ENCODE data around the gene HOXA5.

Gene HOXA5

GRCh38 chr7:27104341-27105058 is 39.0 kb downstream of the HOXA5 start:
- no peak for DNase-seq

- DNase-seq, result no peak
Measured at GRCh38 chr7:27103489-27104226, 39.8 kb downstream of the HOXA5 start.

- no peak for DNase-seq
Measured at GRCh38 chr7:27102581-27103442, 40.7 kb downstream of the HOXA5 start, which contains the start of gene HOXA2. Gene HOXA2 (minus strand): TSS chr7:27102683. CDS start chr7:27102500, 183 bp downstream.

GRCh38 chr7:27101957-27102580 is 41.4 kb downstream of the HOXA5 start:
- no peak for DNase-seq

- DNase-seq, result no peak
Measured at GRCh38 chr7:27101171-27101956, 42.1 kb downstream of the HOXA5 start.

GRCh38 chr7:27100694-27101170 is 42.7 kb downstream of the HOXA5 start:
- DNase-seq, result no peak

- DNase-seq, result no peak
Measured at GRCh38 chr7:27099453-27100370, 43.8 kb downstream of the HOXA5 start.

- DNase-seq, result no peak
Measured at GRCh38 chr7:27098578-27099451, 44.7 kb downstream of the HOXA5 start.

- DNase-seq, result no peak
Measured at GRCh38 chr7:27097686-27098577, 45.5 kb downstream of the HOXA5 start.

- no peak for DNase-seq
Measured at GRCh38 chr7:27096768-27097514, 46.5 kb downstream of the HOXA5 start.

- no peak for DNase-seq
Measured at GRCh38 chr7:27095897-27096767, 47.3 kb downstream of the HOXA5 start, which contains the start of gene HOXA1. Gene HOXA1 (minus strand): TSS chr7:27096000. CDS start chr7:27095912, 88 bp downstream.

GRCh38 chr7:27095050-27095896 is 48.2 kb downstream of the HOXA5 start:
- DNase-seq, result no peak

GRCh38 chr7:27094304-27095049 is 49.0 kb downstream of the HOXA5 start:
- DNase-seq, result no peak

GRCh38 chr7:27093184-27093895 is 50.1 kb downstream of the HOXA5 start:
- no peak for DNase-seq

GRCh38 chr7:27092819-27093110 is 50.7 kb downstream of the HOXA5 start:
- DNase-seq, result no peak

All from NCI-H2227 treated with DMSO at 0.1 percent for 48 hours (cell line).